GM10847 (cell line): Measurements from ENCODE around the gene TTLL11.

ENCODE experiments used
- POLR2A ChIP-seq: IDR thresholded peaks from 2 replicates; pipeline ENCODE4 v1.6.1; 2011; ENCODE audit not compliant: insufficient read length; ENCODE audit errors: extremely low read depth

The TTLL11 gene

GRCh38 chr9:121962421-121962820 is 130.7 kb downstream of the TTLL11 start:
- no peak for TF ChIP-seq POLR2A

GRCh38 chr9:121960665-121961064 is 132.4 kb downstream of the TTLL11 start:
- TF ChIP-seq POLR2A: no peak

- no peak for TF ChIP-seq POLR2A
These were observed 134.6 kb downstream of the TTLL11 start for GRCh38 chr9:121958530-121958929.

GRCh38 chr9:121956808-121957207 is 136.3 kb downstream of the TTLL11 start:
- TF ChIP-seq POLR2A: no peak

GRCh38 chr9:121955649-121956048 is 137.5 kb downstream of the TTLL11 start:
- TF ChIP-seq POLR2A: no peak

- TF ChIP-seq POLR2A: no peak
These were observed 138.5 kb downstream of the TTLL11 start for GRCh38 chr9:121954477-121955140.

- TF ChIP-seq POLR2A: no peak
These were observed 140.5 kb downstream of the TTLL11 start for GRCh38 chr9:121952611-121953010.

- no peak for TF ChIP-seq POLR2A
These were observed 142.2 kb downstream of the TTLL11 start for GRCh38 chr9:121950866-121951265.

GRCh38 chr9:121950441-121950840 is 142.7 kb downstream of the TTLL11 start:
- TF ChIP-seq POLR2A: no peak

GRCh38 chr9:121949766-121950165 is 143.3 kb downstream of the TTLL11 start:
- TF ChIP-seq POLR2A: no peak

- TF ChIP-seq POLR2A: no peak
These were observed 143.7 kb downstream of the TTLL11 start for GRCh38 chr9:121949364-121949763.

- no peak for TF ChIP-seq POLR2A
These were observed 145.3 kb downstream of the TTLL11 start for GRCh38 chr9:121947775-121948174.

- TF ChIP-seq POLR2A: no peak
These were observed 146.6 kb downstream of the TTLL11 start for GRCh38 chr9:121946465-121946864.

GRCh38 chr9:121945849-121946248 is 147.3 kb downstream of the TTLL11 start:
- no peak for TF ChIP-seq POLR2A

- no peak for TF ChIP-seq POLR2A
These were observed 147.8 kb downstream of the TTLL11 start for GRCh38 chr9:121945281-121945680.

GRCh38 chr9:121944711-121945191 is 148.4 kb downstream of the TTLL11 start:
- TF ChIP-seq POLR2A: no peak

GRCh38 chr9:121943463-121943862 is 149.6 kb downstream of the TTLL11 start:
- TF ChIP-seq POLR2A: no peak

- TF ChIP-seq POLR2A: no peak
These were observed 150.2 kb downstream of the TTLL11 start for GRCh38 chr9:121942866-121943382.

- no peak for TF ChIP-seq POLR2A
These were observed 150.8 kb downstream of the TTLL11 start for GRCh38 chr9:121942313-121942712.
